DLD1 (cell line): ENCODE measurements around the gene GPS1.
"Not testable (repeated sequence)": the region's sequence is repeated elsewhere in the genome, so short reads cannot be mapped to it uniquely, and the experiment has no call there.

Experiments used
- in situ Hi-C: cut with HindIII; loops from 2 replicates; pipeline ENCODE4 v1.10.0; 2017; ENCODE audit warnings: low sequenced_read_pairs

The GPS1 gene

DNA sequence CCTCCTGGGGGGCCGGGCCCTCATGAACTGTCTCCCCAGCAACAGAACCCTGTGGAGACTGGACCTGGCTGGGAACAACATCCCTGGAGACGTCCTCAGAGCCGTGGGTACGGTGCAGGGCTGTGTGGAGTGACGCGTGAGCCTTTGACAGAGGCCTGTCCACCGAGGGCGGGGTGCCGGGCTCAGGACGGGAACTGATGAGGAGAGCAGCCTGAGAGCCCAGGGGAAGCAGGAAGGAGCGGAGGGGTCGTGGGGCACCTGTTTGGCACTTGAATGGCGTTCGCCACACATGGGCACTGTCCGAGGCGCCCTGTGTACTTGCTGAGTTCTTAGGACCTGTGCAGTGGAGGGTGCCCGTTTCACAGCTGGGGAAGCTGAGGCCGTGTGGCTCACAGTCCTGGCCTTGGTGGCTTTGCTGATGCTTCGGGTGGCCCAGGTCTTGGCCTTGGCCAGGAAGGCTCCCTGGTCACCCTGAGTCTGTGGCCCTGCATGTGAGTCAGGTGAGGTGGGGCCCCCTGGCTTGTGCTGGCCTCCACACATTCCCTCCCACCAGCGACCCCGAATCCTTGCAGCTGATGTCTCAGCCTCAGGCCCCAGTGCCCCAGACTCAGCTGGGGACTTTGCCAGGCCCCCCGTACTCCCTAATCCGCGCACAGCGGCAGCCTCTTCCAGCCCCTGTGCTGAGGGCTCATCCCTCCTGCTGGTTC, 26.1 kb upstream of the GPS1 start:
- in situ Hi-C loops = no loop called here

DNA sequence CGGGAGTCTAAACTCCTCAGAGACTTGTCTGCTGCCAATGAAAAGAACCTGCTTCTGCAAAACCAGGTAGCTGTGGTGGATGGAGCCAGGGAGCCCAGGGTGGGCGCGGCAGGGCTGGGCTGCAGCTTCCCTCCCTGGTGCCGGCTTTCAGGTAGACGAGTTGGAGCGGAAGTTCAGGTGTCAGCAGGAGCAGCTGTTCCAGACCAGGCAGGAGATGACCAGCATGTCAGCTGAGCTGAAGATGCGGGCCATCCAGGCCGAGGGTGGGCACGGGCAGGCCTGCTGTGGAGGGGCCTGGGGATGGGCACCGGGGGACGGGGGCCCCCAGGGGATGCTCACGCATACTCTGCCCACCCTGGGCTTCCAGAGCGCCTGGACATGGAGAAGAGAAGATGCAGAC, 23.5 kb upstream of the GPS1 start:
- in situ Hi-C loops = no loop called here

DNA sequence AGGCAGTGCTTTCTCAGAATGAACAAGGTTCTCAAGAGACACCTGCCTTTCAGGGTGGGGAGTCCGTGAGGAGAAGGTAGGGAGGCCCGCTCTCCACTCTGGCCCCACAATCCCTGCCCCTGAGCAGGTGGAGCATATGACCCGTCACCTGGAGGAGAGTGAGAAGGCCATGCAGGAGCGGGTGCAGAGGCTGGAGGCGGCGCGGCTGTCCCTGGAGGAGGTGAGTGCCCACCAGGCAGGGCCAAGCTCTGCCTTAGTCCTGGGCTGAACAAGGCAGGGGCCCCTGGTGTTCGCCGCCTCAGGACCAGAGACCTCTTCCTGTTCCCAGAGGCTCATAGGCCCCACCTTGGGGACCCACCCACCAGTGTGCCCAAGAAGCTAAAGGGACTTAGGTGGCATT, 22.7 kb upstream of the GPS1 start:
- in situ Hi-C loops = no loop called here

DNA sequence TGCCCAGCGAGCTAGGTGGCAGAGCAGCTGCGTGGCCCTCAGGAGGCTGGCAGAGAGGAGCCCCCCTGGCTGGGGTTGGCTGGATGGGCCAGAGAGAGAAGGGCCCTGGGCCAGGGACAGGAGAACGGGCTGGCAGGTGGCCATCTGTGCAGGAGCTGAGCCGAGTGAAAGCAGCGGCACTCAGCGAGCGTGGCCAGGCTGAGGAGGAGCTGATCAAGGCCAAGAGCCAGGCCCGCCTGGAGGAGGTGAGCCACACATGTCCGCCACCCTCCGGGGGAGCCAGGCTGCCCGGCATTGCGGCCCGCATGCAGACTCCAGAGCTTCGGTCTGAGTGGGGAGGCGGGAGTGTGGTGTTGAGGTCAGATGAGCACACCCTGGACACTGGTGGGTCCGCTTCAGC, 22.3 kb upstream of the GPS1 start:
- in situ Hi-C loops = no loop called here

DNA sequence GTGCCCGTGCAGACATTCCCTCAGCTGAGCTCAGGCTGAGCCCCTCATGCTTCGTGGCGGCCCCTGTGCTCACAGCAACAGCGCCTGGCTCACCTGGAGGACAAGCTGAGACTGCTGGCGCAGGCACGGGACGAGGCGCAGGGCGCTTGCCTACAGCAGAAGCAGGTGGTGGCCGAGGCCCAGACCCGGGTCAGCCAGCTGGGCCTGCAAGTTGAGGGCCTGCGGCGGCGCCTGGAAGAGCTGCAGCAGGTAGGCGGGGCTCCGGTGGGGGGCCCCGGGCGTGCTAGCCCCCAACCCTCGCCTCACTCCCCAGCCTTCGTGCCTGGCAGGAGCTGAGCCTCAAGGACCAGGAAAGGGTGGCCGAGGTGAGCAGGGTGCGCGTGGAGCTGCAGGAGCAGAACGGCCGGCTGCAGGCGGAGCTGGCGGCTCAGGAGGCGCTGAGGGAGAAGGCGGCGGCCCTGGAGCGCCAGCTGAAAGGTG, 21.7 kb upstream of the GPS1 start:
- in situ Hi-C loops = no loop called here

DNA sequence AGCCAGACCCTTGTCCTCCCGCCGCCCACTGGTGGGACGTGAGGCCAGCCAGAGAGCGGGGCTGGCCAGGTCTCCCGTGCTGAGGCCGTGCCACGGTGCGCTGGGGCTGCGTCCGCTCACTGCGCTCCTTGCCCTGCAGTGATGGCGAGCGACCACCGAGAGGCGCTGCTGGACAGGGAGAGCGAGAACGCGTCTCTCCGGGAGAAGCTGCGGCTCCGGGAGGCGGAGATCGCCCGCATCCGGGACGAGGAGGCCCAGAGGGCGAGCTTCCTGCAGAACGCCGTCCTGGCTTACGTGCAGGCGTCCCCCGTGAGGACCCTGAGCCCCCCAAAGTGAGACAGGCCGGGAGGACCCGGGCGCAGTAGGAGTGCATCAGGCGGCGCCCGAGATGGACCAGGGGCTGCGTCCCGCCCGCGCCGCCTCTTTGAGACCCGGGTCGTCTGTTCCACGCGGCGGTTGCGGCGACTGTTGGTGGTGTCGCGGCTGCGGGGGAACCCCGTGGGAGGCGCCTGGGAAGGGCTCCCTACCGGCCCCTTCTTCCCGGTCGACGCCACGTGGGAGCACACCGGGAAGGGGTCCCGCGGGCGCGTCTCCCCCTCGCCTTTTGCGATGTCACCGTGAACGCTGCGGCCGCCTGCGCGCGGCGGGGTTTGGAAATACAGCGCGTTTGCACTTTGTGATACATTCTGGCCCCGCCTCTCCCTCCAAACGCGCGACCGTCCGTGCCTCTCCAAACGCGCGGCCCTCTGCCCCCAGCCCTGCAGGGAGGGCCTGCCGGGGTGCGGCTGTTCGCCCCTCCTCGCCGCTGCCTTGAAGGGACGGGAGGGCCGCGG, 21.0 kb upstream of the GPS1 start:
- in situ Hi-C loops = no loop called here

DNA sequence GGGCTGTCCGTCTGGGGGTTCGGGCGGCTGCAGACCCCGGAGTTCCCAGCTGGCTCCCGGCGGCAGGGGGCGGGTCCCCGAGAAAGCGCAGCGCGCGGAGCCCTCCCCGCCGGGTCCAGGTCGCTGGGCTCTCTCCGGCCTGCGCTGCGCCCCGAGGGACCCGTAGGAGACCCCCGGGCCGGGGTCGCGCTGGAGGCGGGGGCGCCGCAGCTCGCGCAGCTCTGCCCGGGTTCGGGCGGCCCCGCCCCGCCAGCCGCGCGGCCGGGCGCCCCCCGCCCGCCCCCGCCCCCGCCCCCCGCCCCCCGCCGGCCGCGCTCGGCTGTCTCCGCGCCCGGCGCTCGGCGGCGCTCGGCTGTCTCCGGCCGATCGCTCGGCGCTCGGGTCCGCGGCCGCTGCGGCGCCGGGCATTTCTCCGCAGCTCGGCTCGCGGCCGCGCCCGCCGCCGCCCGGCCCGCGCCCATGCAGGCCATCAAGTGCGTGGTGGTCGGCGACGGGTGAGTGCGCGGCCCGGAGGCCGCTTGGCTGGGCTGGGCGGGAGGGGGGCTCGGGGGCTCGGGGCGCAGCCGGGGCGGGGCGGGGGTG, 20.3 kb upstream of the GPS1 start, which contains the start of gene RAC3:
Gene RAC3 (plus strand): TSS at position 376 of the 582 bp plus-strand sequence. CDS start 84 bp downstream, at position 460.
- in situ Hi-C loops = no loop called here

DNA sequence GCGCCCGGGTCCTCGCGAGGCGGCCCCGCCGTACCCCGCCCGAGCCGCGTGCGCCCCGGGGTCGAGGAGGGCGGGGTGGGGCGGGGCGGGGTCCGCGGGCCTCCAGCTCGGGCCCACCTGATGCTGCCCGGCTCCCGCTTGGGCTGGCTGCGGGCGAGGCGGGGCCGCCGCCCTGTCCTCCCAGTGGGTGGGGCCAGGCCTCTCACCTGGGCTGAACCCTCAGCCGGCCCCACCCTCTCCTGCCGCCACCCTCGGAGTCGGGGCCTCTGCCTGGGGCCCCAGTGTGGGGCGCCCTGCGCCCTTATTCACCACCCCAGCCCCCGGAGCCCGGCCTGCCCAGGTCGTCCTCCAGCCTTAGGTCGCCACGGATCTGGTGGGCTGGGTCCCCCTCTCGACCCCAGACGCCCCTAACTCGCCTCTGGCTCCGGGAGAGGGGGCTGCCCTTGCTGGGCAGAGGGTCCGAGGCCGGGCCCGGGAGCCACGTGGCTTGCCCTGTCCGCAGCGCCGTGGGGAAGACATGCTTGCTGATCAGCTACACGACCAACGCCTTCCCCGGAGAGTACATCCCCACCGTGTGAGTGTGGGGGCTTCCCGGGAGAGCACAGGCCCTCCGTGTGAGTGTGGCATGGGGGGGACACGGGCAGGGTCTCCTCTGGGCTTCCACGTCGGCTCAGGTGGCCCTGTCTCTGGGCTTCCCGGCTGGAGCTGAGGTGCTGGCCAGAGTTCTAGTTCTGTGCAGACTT, 19.6 kb upstream of the GPS1 start:
- in situ Hi-C loops = no loop called here

DNA sequence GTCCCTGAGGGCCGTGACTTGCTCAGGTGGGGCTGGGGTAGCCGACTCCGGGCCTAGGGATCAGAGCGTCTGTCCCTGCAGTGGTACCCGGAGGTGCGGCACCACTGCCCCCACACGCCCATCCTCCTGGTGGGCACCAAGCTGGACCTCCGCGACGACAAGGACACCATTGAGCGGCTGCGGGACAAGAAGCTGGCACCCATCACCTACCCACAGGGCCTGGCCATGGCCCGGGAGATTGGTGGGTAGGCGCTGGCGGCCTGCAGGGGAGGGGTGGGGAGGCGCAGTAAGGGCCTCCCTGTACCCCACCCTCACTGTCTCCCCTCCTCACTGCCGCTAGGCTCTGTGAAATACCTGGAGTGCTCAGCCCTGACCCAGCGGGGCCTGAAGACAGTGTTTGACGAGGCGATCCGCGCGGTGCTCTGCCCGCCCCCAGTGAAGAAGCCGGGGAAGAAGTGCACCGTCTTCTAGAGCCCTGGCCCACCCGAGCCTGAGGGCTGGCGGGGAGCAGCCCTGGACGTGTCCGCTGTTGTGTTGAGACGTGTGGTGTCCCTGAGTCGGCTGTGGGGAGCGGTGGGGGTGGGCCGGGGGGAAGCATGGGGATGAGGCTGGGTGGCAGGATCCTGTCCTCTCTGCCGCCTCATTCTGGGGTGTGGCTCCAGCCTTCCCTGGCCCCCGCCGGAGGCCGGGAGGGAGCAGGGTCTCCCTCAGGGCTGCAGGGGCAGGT, 18.2 kb upstream of the GPS1 start:
- in situ Hi-C loops = no loop called here

DNA sequence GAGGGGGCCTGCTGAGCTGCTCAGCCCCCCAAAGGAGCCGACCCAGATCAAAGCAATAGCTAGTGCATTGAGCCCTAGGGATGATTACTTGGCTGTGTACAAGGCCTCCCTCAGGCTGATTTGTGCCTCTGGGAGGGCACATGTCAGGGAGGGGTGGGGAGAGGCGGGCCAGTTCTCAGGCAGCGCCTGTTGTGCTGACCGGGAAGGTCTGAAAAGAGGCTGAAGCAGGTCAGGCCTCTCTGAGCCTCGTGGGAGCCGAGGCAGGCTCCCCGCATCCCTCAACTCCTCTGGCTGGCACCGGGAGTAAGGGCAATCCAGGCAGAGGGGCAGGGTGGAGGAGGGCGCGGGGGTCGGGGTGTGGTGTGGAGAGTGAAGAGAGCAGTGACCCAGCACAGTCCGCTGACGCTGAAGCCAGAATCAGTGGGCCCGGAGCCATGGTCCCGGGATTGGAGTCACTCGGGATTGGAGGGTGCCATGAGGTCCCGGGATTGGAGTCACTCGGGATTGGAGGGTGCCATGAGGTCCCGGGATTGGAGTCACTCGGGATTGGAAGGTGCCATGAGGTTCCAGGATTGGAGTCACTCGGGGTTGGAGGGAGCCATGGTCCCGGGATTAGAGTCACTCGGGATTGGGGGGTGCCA, 17.2 kb upstream of the GPS1 start:
- in situ Hi-C loops = no loop called here

DNA sequence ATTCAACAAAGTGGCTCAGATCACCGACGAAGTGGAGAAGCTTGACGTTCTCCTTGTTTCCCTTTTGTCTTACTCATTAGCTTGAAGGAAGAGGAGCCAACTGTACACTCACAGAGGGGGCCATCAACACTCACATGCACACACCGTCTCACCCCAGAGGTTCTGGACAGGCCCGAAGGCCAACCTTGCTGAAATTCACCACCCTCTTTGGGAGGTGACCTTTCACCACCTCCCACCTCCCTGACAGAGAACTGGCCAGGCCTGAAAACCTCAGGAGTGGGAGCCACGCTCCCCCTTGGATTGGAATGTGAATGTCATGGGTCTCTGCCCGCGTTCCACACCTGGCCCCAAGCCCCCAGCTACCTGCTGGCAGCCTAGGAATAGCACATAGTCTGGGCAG, 16.2 kb upstream of the GPS1 start:
- in situ Hi-C loops = no loop called here

DNA sequence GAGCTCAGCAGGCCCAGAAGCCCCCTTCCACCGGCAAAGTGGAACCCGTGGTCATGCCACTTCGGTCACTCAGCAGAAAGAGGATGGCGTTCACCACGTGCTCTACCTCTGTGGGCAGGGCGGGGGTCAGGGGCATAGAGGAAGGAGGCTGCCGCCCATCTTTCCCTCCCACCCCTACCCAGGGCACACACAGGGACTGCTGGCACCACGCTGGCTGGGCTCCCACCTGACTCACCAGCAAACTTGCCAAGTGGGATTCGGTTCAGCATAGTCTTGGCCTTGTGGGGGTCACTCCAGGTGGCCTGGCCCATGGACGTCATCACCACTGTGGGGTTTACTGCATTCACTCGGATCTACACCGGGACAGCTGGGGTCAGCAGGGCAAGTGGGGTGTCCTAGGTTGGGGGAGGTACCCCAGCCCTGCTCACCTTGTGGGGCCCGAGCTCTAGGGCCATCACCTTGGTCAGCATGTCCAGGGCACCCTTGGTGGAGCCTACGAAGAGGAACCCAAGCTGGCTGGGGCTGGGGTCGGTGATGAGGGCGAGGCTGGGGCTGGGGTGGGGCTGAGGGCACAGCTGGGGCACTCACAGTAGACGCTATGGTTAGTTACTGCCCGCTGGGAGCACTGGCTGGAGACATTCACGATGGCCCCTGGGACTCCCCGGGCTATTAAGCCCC, 15.6 kb upstream of the GPS1 start:
- in situ Hi-C loops = no loop called here

DNA sequence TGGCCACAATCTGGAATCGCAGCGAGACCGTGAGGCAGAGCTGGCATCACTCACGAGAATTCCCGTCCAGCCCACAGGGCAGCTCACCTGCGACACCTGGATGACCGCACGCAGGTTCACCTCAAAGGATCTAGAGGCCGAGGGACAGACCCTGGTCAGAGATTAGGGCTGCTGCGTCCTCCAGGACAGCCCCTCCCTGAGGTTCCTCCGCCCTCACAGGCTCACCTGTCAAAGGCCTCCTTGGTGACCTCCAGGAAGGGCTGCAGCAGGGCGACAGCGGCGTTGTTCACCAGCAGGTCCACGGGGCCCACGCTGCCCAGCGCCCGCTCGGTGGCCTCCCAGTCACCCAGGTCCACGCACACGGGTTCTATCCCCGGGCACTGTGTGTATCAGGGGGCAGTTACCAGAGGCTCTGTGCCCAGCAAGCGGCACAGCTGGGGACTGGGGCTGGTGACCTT, 15.0 kb upstream of the GPS1 start:
- in situ Hi-C loops = no loop called here

DNA sequence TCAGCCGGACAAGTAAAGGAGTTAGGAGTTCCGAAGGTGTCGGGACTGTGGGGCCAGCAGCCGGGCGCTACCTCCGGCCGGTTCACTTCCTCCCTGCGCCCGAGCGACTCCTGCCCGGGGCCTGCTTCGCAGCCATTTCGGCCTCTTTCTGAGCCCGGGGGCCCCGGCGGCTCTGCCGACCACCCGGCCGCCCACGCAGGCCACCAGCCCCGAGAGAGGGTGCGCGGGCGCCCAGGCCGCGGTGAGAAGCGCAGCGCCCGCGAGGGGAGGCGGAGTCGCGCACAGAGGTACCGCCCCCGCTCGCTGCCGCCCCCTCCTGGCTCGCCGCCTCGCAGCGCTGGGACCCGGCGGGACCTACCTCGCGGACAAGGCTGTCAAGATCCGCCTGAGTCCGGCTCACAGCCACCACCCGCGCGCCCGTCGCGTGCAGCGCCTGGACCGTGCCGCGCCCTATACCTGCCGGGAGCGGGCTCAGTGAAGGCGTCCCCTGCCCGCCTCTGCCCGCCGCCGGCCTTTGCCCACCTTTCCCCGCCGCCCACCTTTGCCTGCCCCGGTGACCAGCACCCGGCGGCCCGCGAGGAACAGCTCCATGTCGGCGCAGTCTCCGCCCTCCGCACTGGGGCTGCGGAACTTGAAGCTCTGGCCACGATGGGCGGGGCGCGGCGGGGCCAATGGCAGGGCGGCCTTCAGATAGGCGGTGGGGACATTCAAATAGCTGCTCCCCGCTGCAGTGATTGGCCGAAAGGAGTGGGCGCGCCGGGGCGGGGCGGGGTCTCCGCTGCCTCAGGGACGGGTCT, 14.4 kb upstream of the GPS1 start, which contains the start of gene DCXR:
Gene DCXR (minus strand): TSS at position 606 of the 797 bp plus-strand sequence. CDS start 15 bp downstream, at position 591.
- in situ Hi-C loops = no loop called here

DNA sequence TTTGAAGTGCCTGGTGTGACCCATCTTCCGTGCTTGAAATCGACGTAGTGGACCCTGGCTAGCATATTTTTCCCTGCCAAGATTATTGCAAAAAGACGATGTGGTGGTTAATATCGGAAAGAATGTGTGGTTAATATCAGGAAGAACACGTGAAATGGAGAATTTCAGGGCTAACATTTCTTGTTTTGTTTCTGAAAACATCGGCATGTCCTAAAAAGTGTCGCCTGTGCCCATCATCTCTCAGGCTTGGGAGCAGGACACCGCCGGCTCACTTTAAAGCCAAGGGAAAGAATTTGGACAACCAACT, 13.9 kb upstream of the GPS1 start:
- in situ Hi-C loops = no loop called here

DNA sequence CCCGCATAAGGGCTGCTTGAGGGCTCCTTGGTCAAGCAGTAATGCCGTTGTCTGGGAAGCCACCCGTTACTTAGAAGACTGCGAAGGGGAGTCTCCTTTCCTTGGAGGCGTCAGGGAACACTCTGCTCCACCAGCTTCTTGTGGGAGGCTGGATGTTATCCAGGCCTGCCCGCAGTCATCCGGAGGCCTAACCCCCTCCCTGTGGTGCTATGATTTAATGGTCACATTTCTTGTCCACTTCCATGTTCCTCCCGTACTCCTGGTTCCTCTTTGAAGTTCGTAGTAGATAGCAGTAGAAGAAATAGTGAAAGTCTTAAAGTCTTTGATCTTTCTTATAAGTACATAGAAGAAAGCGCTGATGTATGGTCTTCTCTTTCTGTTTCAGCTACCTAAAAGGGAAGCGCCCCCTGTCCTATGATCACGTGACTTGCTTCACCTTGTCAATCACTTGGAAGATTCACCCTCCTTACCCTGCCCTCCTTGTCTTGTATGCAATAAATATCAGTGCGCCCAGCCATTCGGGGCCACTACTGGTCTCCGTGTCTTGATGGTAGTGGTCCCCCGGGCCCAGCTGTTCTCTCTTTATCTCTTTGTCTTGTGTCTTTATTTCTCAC, 12.8 kb upstream of the GPS1 start:
- in situ Hi-C loops = not testable (repeated sequence)

DNA sequence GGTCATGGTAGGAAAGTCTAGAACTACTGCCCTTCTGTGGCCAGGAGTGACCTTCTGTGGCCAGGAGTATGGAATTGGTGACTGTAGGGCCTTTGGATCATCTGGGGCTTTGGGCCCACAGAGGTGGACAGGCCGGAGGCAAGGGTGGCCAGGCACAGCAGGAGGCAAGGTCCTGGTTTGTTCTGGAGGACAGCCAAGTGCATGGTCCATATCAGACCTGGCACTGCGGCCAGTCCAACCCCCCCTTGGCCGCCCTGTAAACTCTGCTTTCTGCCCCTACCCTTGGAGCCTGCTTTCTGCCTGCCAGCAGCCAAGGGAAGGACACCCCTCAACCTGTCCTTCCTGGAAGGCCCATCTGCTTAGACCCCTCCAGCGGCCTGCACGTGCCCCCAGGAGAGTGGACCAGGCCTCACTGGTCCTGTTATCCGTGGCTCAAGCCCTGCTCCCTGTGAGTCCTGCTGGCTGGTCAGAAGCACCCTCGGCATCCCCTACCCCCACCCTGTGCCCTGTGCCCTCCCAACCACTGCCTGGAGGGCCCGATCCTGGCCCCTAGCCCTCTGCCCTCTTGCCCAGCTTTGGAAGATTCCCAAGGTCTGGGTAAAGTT, 11.9 kb upstream of the GPS1 start:
- in situ Hi-C loops = no loop called here
